Measurements from ENCODE around the gene ASB7. TPM values are rescaled to one million over a fixed set of nuclear protein-coding genes. Genes with fewer than 3 reads are reported as not detected.

ASB7 gene
- total RNA-seq, 4 donors from 2014 or later: 29.9 to 45.3 (median 35.3) TPM

DNA sequence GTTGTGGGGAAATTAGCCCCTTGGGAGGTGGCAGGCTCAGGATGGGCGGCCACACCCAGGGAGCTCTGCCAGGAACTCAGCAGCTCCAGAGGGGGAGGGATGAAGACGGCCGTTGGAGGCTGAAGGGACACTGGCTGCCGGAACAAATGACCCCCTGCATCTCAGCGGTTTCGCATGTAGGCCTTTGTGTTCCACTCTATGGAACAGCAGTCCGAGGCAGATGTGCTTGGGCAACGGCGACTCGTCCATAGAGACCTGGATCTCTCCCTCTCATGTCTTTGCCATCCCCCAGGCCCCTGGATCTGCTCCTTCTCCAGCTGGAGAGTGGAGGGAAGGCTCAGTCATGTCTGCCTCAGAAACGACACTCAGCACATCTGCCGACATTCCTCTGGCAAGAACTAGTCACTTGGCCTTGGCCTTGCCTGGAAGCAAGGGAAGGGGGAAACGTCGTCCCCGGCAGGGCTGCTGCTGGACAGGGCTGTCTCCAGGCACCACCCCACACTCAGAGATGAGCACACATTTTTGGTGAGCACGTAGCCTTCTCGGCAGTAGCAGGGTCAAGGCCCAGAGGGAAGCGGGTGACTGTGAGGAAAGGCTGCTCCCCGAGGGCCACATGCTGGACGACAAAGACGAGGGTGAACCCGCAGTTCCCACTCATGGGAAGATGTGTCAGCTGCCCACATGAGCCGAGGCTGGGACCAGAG, 83.8 kb downstream of the ASB7 start:
- WGBS, 2 donors (ENCODE audit: low coverage in 1 of 2): 72 to 88% methylated on average over 7 to 21 of the region's 23 CpGs
- Histone ChIP-seq H3K4me1 (peaks cover 0 to 9% (median 3%) of the 10 kb centered on the region in 4 donors), H3K36me3 (no peaks in the 10 kb centered on the region), H3K4me3 (no peak overlapping the region), H3K27ac (peak overlapping the region; percentile 4 to 61 (median 13)), H3K9me3 (no peaks in the 10 kb centered on the region), H3K27me3 (no peaks in the 10 kb centered on the region)
- intact Hi-C loops (cut with DNase I; ENCODE audit: low total_unique reads) (no loop called here), in situ Hi-C loops (cut with MboI; ENCODE audit: low pct_ligation_motif_present in 1 of 4, low pct_unique_long_range_greater_than_20kb in 1 of 4, low sequenced_read_pairs in 3 of 4) (no loop called here)
- TF ChIP-seq POLR2A (IDR thresholded peaks at IDR 0.05): no peak
- TF ChIP-seq POLR2AphosphoS5 (IDR thresholded peaks at IDR 0.05): peak in 1 of 3 donors; percentile 4
- no peak for DNase-seq

GRCh38 chr15:100686725-100687473, 84.5 kb downstream of the ASB7 start:
- 83 to 87% methylated on average over 7 to 15 of the region's 15 CpGs for WGBS, 2 donors (ENCODE audit: low coverage in 1 of 2)
- no peak overlapping the region for H3K4me3 ChIP-seq
- H3K27me3 ChIP-seq: no peaks in the 10 kb centered on the region
- H3K4me1 ChIP-seq: peaks cover 0 to 9% (median 3%) of the 10 kb centered on the region in 4 donors
- TF ChIP-seq POLR2A (IDR thresholded peaks at IDR 0.05): no peak
- no peak for TF ChIP-seq CTCF (IDR thresholded peaks at IDR 0.05)
- peak overlapping the region; percentile 36 to 69 (median 50) for H3K27ac ChIP-seq
- intact Hi-C loops (cut with DNase I; ENCODE audit: low total_unique reads) (no loop called here), in situ Hi-C loops (cut with MboI; ENCODE audit: low pct_ligation_motif_present in 1 of 4, low pct_unique_long_range_greater_than_20kb in 1 of 4, low sequenced_read_pairs in 3 of 4) (no loop called here)
- H3K36me3 ChIP-seq: no peaks in the 10 kb centered on the region
- no peak for DNase-seq
- H3K9me3 ChIP-seq: no peaks in the 10 kb centered on the region

DNA sequence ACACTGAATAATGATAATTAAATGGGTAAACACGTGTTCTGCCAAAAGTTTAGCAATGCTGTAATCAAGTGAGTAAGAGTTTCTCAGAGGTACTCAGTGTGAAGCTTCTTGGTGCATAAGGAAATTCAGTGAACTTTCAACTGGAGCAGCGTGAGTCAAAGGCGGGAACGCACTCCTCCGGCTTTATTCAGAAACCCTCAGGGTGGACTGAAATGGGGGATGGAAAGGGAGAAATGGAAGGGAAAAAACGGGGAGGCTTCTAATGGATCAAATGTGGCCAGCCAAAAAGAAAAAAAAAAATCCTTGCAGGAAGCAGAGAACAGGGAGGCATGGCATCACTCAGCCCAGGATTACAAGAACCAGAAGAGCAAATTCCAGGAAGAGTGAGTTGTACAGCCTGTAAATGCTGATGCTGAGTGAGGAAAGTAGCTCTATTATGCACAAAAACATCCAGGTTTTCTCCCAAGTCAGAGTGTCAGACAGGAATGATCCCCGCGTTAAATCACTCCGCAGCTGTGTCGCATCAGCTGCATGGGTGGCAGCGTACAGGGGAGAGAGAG, 85.3 kb downstream of the ASB7 start:
- in situ Hi-C loops (cut with MboI; ENCODE audit: low pct_ligation_motif_present in 1 of 4, low pct_unique_long_range_greater_than_20kb in 1 of 4, low sequenced_read_pairs in 3 of 4): no loop called here
- Histone ChIP-seq H3K27ac (peak overlapping the region; percentile 36 to 69 (median 50)), H3K27me3 (no peaks in the 10 kb centered on the region), H3K4me3 (no peak overlapping the region), H3K4me1 (peaks cover 0 to 9% (median 3%) of the 10 kb centered on the region in 4 donors), H3K9me3 (no peaks in the 10 kb centered on the region), H3K36me3 (no peaks in the 10 kb centered on the region)
- 48 to 63% methylated on average over 5 to 11 of the region's 11 CpGs for WGBS, 2 donors (ENCODE audit: low coverage in 1 of 2)
- peak in 1 of 3 donors; percentile 40 for TF ChIP-seq POLR2AphosphoS5 (IDR thresholded peaks at IDR 0.05)
- no peak for TF ChIP-seq CTCF (IDR thresholded peaks at IDR 0.05)
- DNase-seq: no peak
- intact Hi-C loops (cut with DNase I; ENCODE audit: low total_unique reads): no loop called here

- WGBS, 2 donors (ENCODE audit: low coverage in 1 of 2): 75 to 80% methylated on average over 1 to 13 of the region's 13 CpGs
- no peak for DNase-seq
- intact Hi-C loops (cut with DNase I; ENCODE audit: low total_unique reads): no loop called here
- TF ChIP-seq EP300 (IDR thresholded peaks at IDR 0.05; ENCODE audit: low read depth): no peak
- TF ChIP-seq POLR2A (IDR thresholded peaks at IDR 0.05): no peak
- no peak for TF ChIP-seq CTCF (IDR thresholded peaks at IDR 0.05)
- no peak for TF ChIP-seq POLR2AphosphoS5 (IDR thresholded peaks at IDR 0.05)
- H3K36me3 ChIP-seq: no peaks in the 10 kb centered on the region
- H3K4me1 ChIP-seq: peaks cover 0 to 9% (median 3%) of the 10 kb centered on the region in 4 donors
- H3K27me3 ChIP-seq: no peaks in the 10 kb centered on the region
- no peak overlapping the region for H3K4me3 ChIP-seq
- peak overlapping the region in 3 of 4 donors; percentile 36 to 69 (median 61) for H3K27ac ChIP-seq
- no peaks in the 10 kb centered on the region for H3K9me3 ChIP-seq
- in situ Hi-C loops (cut with MboI; ENCODE audit: low pct_ligation_motif_present in 1 of 4, low pct_unique_long_range_greater_than_20kb in 1 of 4, low sequenced_read_pairs in 3 of 4): no loop called here
These were observed 86.2 kb downstream of the ASB7 start for GRCh38 chr15:100688549-100689120.

Data from transverse colon (tissue), 4 donors.